Measurements from ENCODE around the gene TAOK3. TPM values are rescaled to one million over a fixed set of nuclear protein-coding genes. Genes with fewer than 3 reads are reported as not detected.

Gene TAOK3
- total and polyA plus RNA-seq, 2 of the 8 experiments (the other 6 are each of a cell fraction or from before 2014, with no cell fraction given), result 5.2 to 9.3 TPM

GRCh38 chr12:118238888-118239287 is 133.8 kb downstream of the TAOK3 start (continued):
- TF ChIP-seq CHD7 (IDR thresholded peaks at IDR 0.05; ENCODE audit: insufficient replicate concordance, low read length) (no peak), RXRA (IDR thresholded peaks at IDR 0.05; ENCODE audit: insufficient read depth, low read depth, low read length) (no peak), TBP (IDR thresholded peaks at IDR 0.05; ENCODE audit: low read depth, low read length) (no peak), CBX5 (IDR thresholded peaks at IDR 0.05; ENCODE audit: low read depth, low read length) (no peak), JUN (IDR thresholded peaks at IDR 0.05; ENCODE audit: low read depth, low read length) (no peak), GTF2F1 (IDR thresholded peaks at IDR 0.05; ENCODE audit: borderline replicate concordance, low read depth, low read length) (no peak), CREB1 (IDR thresholded peaks at IDR 0.05) (no peak), POU5F1 (IDR thresholded peaks at IDR 0.05; ENCODE audit: low read depth, low read length) (no peak), SIX5 (IDR thresholded peaks at IDR 0.05; ENCODE audit: low read depth, low read length) (no peak), BCL11A (IDR thresholded peaks at IDR 0.05; ENCODE audit: low read depth in 2 of 2, low read length in 2 of 2) (no peak)
